GM23338 (cell line): ENCODE measurements around the gene TRIM71. TPM values are rescaled to one million over a fixed set of nuclear protein-coding genes. Genes with fewer than 3 reads are reported as not detected.

Experiments
- ATAC-seq: fragments of 200-7000 bp; cut with Tn5 transposase; 3 replicates; pipeline ENCODE4 v1.9.1; 2020
- DNase-seq: peaks from one replicate; pipeline ENCODE4 v3.0.0-alpha.2; 2015; ENCODE audit warnings: low spot score
- H2AFZ ChIP-seq: fragments of 200-600 bp; sonication (generic); 2 replicates; pipeline ENCODE4 v1.8.0; 2016; ENCODE audit warnings: antibody characterized with exemption, mild to moderate bottlenecking, moderate library complexity
- H3F3A ChIP-seq: fragments of 200-600 bp; sonication (generic); replicated peaks from 2 replicates; pipeline ENCODE4 v1.8.0; 2017; ENCODE audit warnings: antibody characterized with exemption, mixed run types, low read depth
- H3K27ac ChIP-seq: fragments of 200-600 bp; sonication (generic); 2 replicates; pipeline ENCODE4 v1.6.1; 2016; ENCODE audit warnings: low read depth
- H3K27me3 ChIP-seq: fragments of 200-600 bp; sonication (generic); 2 replicates; pipeline ENCODE4 v1.8.0; 2016; ENCODE audit warnings: mild to moderate bottlenecking, mixed run types, moderate library complexity; ENCODE audit not compliant: insufficient read depth
- H3K36me3 ChIP-seq: fragments of 200-600 bp; sonication (generic); 2 replicates; pipeline ENCODE4 v1.8.0; 2016; ENCODE audit warnings: mild to moderate bottlenecking; ENCODE audit not compliant: insufficient read depth
- H3K4me1 ChIP-seq: fragments of 200-600 bp; sonication (generic); 2 replicates; pipeline ENCODE4 v1.8.0; 2016; ENCODE audit warnings: mild to moderate bottlenecking, moderate library complexity; ENCODE audit not compliant: insufficient read depth
- H3K4me2 ChIP-seq: fragments of 200-600 bp; sonication (generic); 2 replicates; pipeline ENCODE4 v1.7.1; 2017; ENCODE audit warnings: mixed run types
- H3K4me3 ChIP-seq: fragments of 200-600 bp; sonication (generic); 2 replicates; pipeline ENCODE4 v1.6.1; 2016; ENCODE audit warnings: mixed run types
- H3K79me2 ChIP-seq: fragments of 200-600 bp; sonication (generic); replicated peaks from 2 replicates; pipeline ENCODE4 v1.8.0; 2017; ENCODE audit warnings: mild to moderate bottlenecking; ENCODE audit not compliant: insufficient read depth
- H3K9me2 ChIP-seq: fragments of 200-600 bp; sonication (generic); 2 replicates; pipeline ENCODE4 v1.8.0; 2017; ENCODE audit not compliant: insufficient read depth
- H4K20me1 ChIP-seq: fragments of 200-600 bp; sonication (generic); replicated peaks from 2 replicates; pipeline ENCODE4 v1.8.0; 2017; ENCODE audit warnings: mild to moderate bottlenecking; ENCODE audit not compliant: insufficient read depth
- H3K27ac Mint-ChIP-seq: 2 replicates; pipeline ENCODE4 v1.8.0; 2020; ENCODE audit warnings: inconsistent platforms, mild to moderate bottlenecking, moderate library complexity, mixed read lengths
- H3K27me3 Mint-ChIP-seq: 3 replicates; pipeline ENCODE4 v1.8.0; 2022; ENCODE audit warnings: low read depth, mild to moderate bottlenecking, moderate library complexity, mixed read lengths, inconsistent platforms; ENCODE audit not compliant: insufficient read depth, poor library complexity
- H3K36me3 Mint-ChIP-seq: 3 replicates; pipeline ENCODE4 v1.8.0; 2021; ENCODE audit warnings: low read depth, mild to moderate bottlenecking, inconsistent platforms, moderate library complexity, mixed read lengths
- H3K4me1 Mint-ChIP-seq: 3 replicates; pipeline ENCODE4 v1.8.0; 2020; ENCODE audit warnings: mild to moderate bottlenecking, inconsistent platforms, mixed read lengths
- H3K4me3 Mint-ChIP-seq: 3 replicates; pipeline ENCODE4 v1.8.0; 2021; ENCODE audit warnings: moderate library complexity, mild to moderate bottlenecking, inconsistent platforms, mixed read lengths
- H3K9me3 Mint-ChIP-seq: 3 replicates; pipeline ENCODE4 v1.8.0; 2020; ENCODE audit warnings: moderate library complexity, mild to moderate bottlenecking, inconsistent platforms, mixed read lengths
- CTCF ChIP-seq, 2 experiments: fragments of 200-600 bp in 1 of 2; sonication (generic) in 1 of 2; conservative IDR thresholded peaks; 2 replicates each; pipeline versions ENCODE4 v1.5.1 to v1.6.1; 2016 to 2017; ENCODE audit warnings: antibody characterized with exemption in 2 of 2, low read depth in 2 of 2, mild to moderate bottlenecking in 2 of 2, moderate library complexity in 1 of 2
- ETS1 ChIP-seq: IDR thresholded peaks from 2 replicates; pipeline ENCODE4 v1.6.1; 2016; ENCODE audit warnings: antibody characterized with exemption
- EZH2 ChIP-seq: fragments of 200-600 bp; sonication (generic); IDR thresholded peaks from one replicate; pipeline ENCODE4 v1.8.0; 2017; ENCODE audit warnings: antibody characterized with exemption, mild to moderate bottlenecking, low read depth; ENCODE audit not compliant: unreplicated experiment
- EZH2phosphoT487 ChIP-seq: fragments of 200-600 bp; sonication (generic); IDR thresholded peaks from one replicate; pipeline ENCODE4 v1.8.1; 2018; ENCODE audit warnings: antibody characterized with exemption; ENCODE audit not compliant: unreplicated experiment
- JUNB ChIP-seq: IDR thresholded peaks from one replicate; pipeline ENCODE4 v1.6.1; 2016; ENCODE audit warnings: antibody characterized with exemption; ENCODE audit not compliant: unreplicated experiment
- NANOG ChIP-seq: IDR thresholded peaks from 2 replicates; pipeline ENCODE4 v1.6.1; 2016; ENCODE audit warnings: antibody characterized with exemption, borderline replicate concordance
- POLR2AphosphoS5 ChIP-seq: IDR thresholded peaks from 2 replicates; pipeline ENCODE4 v1.6.1; 2016; ENCODE audit warnings: antibody characterized with exemption, low read depth
- STAT1 ChIP-seq: IDR thresholded peaks from one replicate; pipeline ENCODE4 v1.6.1; 2016; ENCODE audit warnings: antibody characterized with exemption; ENCODE audit not compliant: unreplicated experiment
- ZNF114 ChIP-seq: fragments of 250-450 bp; sonication (Bioruptor Pico); IDR thresholded peaks from 2 replicates; pipeline ENCODE4 v1.5.0; 2020; ENCODE audit warnings: mild to moderate bottlenecking, moderate library complexity
- ZNF331 ChIP-seq: fragments of 250-450 bp; sonication (Bioruptor Pico); IDR thresholded peaks from 2 replicates; pipeline ENCODE4 v1.5.0; 2020; ENCODE audit warnings: low read depth, mild to moderate bottlenecking, moderate library complexity
- ZNF462 ChIP-seq: fragments of 250-450 bp; sonication (Bioruptor Pico); IDR thresholded peaks from 2 replicates; pipeline ENCODE4 v1.5.0; 2020; ENCODE audit warnings: mild to moderate bottlenecking, moderate library complexity
- polyA plus RNA-seq: library from polyadenylated mRNA; unstranded; fragments of >200 nt; fragmentation: Nextera tagmentation; extraction: Ambion mirVana; gene quantifications from 2 replicates; pipeline ENCODE4 v1.2.1, GENCODE V29; 2016
- total RNA-seq: library from RNA; depleted of rRNA; stranded (reverse); fragments of >200 nt; shearing (Covaris generic); gene quantifications from 2 replicates; pipeline ENCODE4 v1.2.3, GENCODE V29; 2014

The TRIM71 gene
- total and polyA plus RNA-seq, 2 experiments from 2014 or later = 71.5 to 346 TPM

GRCh38 chr3:32835961-32836360 is 18.2 kb downstream of the TRIM71 start (continued):
- peak; percentile 83 for TF ChIP-seq NANOG
- no peak for TF ChIP-seq CTCF (conservative IDR thresholded peaks at IDR 0.05; ENCODE audit: low read depth in 2 of 2)
- TF ChIP-seq ZNF114 (CRISPR knock-in tag) = no peak
- no peak for TF ChIP-seq JUNB
- no peak for TF ChIP-seq ZNF331 (CRISPR knock-in tag)
- no peak for TF ChIP-seq ETS1
- peak; percentile 53 for TF ChIP-seq POLR2AphosphoS5
- no peak for TF ChIP-seq EZH2phosphoT487

DNA sequence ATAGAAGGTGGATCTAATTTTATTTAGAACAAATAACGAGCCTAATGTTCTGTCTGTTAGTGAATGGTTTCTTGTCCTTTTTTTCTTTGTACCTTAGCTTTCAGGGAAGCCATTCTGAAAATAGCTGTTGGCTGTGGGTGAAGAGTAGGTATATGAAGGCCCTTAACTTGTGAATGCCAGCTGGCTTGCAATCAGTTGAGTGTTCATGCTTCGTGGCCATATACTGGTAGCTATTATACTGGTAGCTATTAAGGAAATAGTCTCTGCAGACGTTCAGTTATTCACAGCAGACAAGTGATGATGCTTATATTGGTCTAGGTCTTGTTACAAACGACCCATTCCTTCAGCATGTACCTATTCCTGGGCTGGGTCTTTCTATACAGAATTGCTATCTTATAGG is 18.8 kb downstream of the TRIM71 start:
- Histone ChIP-seq H4K20me1 (peaks cover 43% of the 10 kb centered on the region), H3K79me2 (peaks cover 100% of the 10 kb centered on the region), H3K4me3 (peak overlapping the region; percentile 45), H3K9me2 (no peaks in the 10 kb centered on the region), H3K4me2 (peak overlapping the region; percentile 76), H3K4me1 (peaks cover 89% of the 10 kb centered on the region), H3F3A (peaks cover 40% of the 10 kb centered on the region), H3K27me3 (no peaks in the 10 kb centered on the region), H3K36me3 (no peaks in the 10 kb centered on the region), H2AFZ (no peak overlapping the region), H3K27ac (peak overlapping the region; percentile 91)
- peaks cover 50% of the 10 kb centered on the region for H3K36me3 Mint-ChIP-seq
- H3K4me3 Mint-ChIP-seq = peak overlapping the region; percentile 66
- DNase-seq (no peak), ATAC-seq (no peak)
- peak overlapping the region; percentile 96 for H3K27ac Mint-ChIP-seq
- H3K4me1 Mint-ChIP-seq = peaks cover 88% of the 10 kb centered on the region
- peaks cover 50% of the 10 kb centered on the region for H3K27me3 Mint-ChIP-seq
- H3K9me3 Mint-ChIP-seq = no peaks in the 10 kb centered on the region; the same call in 2 of the 3 replicates
- TF ChIP-seq CTCF (conservative IDR thresholded peaks at IDR 0.05; ENCODE audit: low read depth in 2 of 2) (no peak), STAT1 (no peak), ETS1 (no peak), EZH2phosphoT487 (no peak), EZH2 (no peak), ZNF462 (CRISPR knock-in tag) (no peak), ZNF331 (CRISPR knock-in tag) (no peak), ZNF114 (CRISPR knock-in tag) (no peak), NANOG (no peak)
